GM23338 (cell line): ENCODE measurements around the gene CPNE4.
A peak's percentile ranks its signal among the peaks of the same experiment; 100 is the strongest.

Experiments
- CREB1 ChIP-seq: fragments of 250-450 bp; sonication (Bioruptor Pico); IDR thresholded peaks from 2 replicates; pipeline ENCODE4 v1.5.0; 2020; ENCODE audit warnings: low read depth, mild to moderate bottlenecking, moderate library complexity
- CTCF ChIP-seq, 2 experiments: fragments of 200-600 bp in 1 of 2; sonication (generic) in 1 of 2; conservative IDR thresholded peaks; 2 replicates each; pipeline versions ENCODE4 v1.5.1 to v1.6.1; 2016 to 2017; ENCODE audit warnings: antibody characterized with exemption in 2 of 2, low read depth in 2 of 2, mild to moderate bottlenecking in 2 of 2, moderate library complexity in 1 of 2
- EZH2 ChIP-seq: fragments of 200-600 bp; sonication (generic); IDR thresholded peaks from one replicate; pipeline ENCODE4 v1.8.0; 2017; ENCODE audit warnings: antibody characterized with exemption, mild to moderate bottlenecking, low read depth; ENCODE audit not compliant: unreplicated experiment
- ZNF114 ChIP-seq: fragments of 250-450 bp; sonication (Bioruptor Pico); IDR thresholded peaks from 2 replicates; pipeline ENCODE4 v1.5.0; 2020; ENCODE audit warnings: mild to moderate bottlenecking, moderate library complexity

- TF ChIP-seq EZH2 (no peak), ZNF114 (CRISPR knock-in tag) (no peak), CREB1 (CRISPR knock-in tag) (no peak), CTCF (conservative IDR thresholded peaks at IDR 0.05; ENCODE audit: low read depth in 2 of 2) (peak; percentile 42 to 54)
Measured at GRCh38 chr3:131756405-131756804, 278.4 kb downstream of the CPNE4 start.
